Mucosa of descending colon (tissue), 3 donors: ENCODE measurements around the gene DEDD. TPM values are rescaled to one million over a fixed set of nuclear protein-coding genes. Genes with fewer than 3 reads are reported as not detected.

Experiments
- ATAC-seq: fragments of 200-7000 bp; cut with Tn5 transposase; one replicate; pipeline ENCODE4 v1.9.1; 2020; ENCODE audit warnings: mild to moderate bottlenecking, moderate library complexity
- DNase-seq, 3 donors: peaks; one replicate each; pipeline ENCODE4 v3.0.0-alpha.2; 2020
- H3K36me3 ChIP-seq: fragments of 200-600 bp; one replicate; pipeline ENCODE4 v1.8.0; 2021; ENCODE audit warnings: low read depth, mild to moderate bottlenecking
- H3K4me1 ChIP-seq: fragments of 200-600 bp; one replicate; pipeline ENCODE4 v1.8.0; 2021; ENCODE audit warnings: low read depth, mild to moderate bottlenecking
- H3K4me3 ChIP-seq: fragments of 200-600 bp; one replicate; pipeline ENCODE4 v1.8.0; 2021; ENCODE audit warnings: mild to moderate bottlenecking
- H3K9me3 ChIP-seq: fragments of 200-600 bp; one replicate; pipeline ENCODE4 v1.8.0; 2021; ENCODE audit warnings: mild to moderate bottlenecking
- CTCF ChIP-seq: fragments of 200-600 bp; IDR thresholded peaks from one replicate; pipeline ENCODE4 v1.8.0; 2022; ENCODE audit warnings: antibody characterized with exemption, mild to moderate bottlenecking
- intact Hi-C, 2 donors: fragments of 100-400 bp; cut with DNase I in 1 of 2; cut with micrococcal nuclease in 1 of 2; formaldehyde crosslinking; loops; one replicate each; pipeline versions ENCODE4 v1.11.0 to v1.11.1; 2022; cut with DNase I, micrococcal nuclease
- total RNA-seq, 3 donors: library from RNA; stranded (reverse); fragmentation: NEBNext Ultra II Directional in 2 of 3; extraction: Animal tissue kit (Norgen Biotek cat#: 25700) in 2 of 3; gene quantifications; one replicate each; pipeline versions ENCODE4 v1.2.1 to v1.2.4, GENCODE V29; 2021 to 2023
- donor health status: DM: no; HTN: no; CAD: no; lungs with moderate emphysema.
- donor health status: DM: no; HTN: no; CAD: no.
- donor health status: DM: no; HTN: yes; CAD: no.

The DEDD gene
- total RNA-seq, 3 donors from 2014 or later, result 33.3 to 43.0 (median 37.2) TPM

GRCh38 chr1:161095230-161095629 lies 37.2 kb downstream of the DEDD start:
- DNase-seq, result no peak
- TF ChIP-seq CTCF, result no peak
- Histone ChIP-seq H3K9me3 (no peaks in the 10 kb centered on the region), H3K4me3 (no peak overlapping the region), H3K36me3 (no peaks in the 10 kb centered on the region), H3K4me1 (no peaks in the 10 kb centered on the region)
- intact Hi-C loops, result loop anchor here (5.0 to 10.0 kb wide), 3 partner anchors 48 to 100 kb away; partner anchors contain the start of gene USF1 (in 1 of the 2)
- ATAC-seq, result no peak

GRCh38 chr1:161094481-161094880 lies 38.0 kb downstream of the DEDD start:
- Histone ChIP-seq H3K4me1 (peaks cover 5% of the 10 kb centered on the region), H3K4me3 (no peak overlapping the region), H3K9me3 (no peaks in the 10 kb centered on the region), H3K36me3 (no peaks in the 10 kb centered on the region)
- intact Hi-C loops, result loop anchor here in 1 of 2 donors (10.0 kb wide), 1 partner anchor 100 kb away; no protein-coding TSS in a partner anchor
- ATAC-seq (no peak), DNase-seq (no peak)
- no peak for TF ChIP-seq CTCF

- ATAC-seq, result no peak
- Histone ChIP-seq H3K4me1 (peaks cover 5% of the 10 kb centered on the region), H3K9me3 (no peaks in the 10 kb centered on the region), H3K36me3 (no peaks in the 10 kb centered on the region), H3K4me3 (no peak overlapping the region)
- TF ChIP-seq CTCF, result no peak
- DNase-seq, result no peak
- intact Hi-C loops, result loop anchor here in 1 of 2 donors (10.0 kb wide), 1 partner anchor 98 kb away; no protein-coding TSS in a partner anchor
Observed at GRCh38 chr1:161092621-161093028, 39.8 kb downstream of the DEDD start.

- intact Hi-C loops, result loop anchor here in 1 of 2 donors (10.0 kb wide), 1 partner anchor 97 kb away; no protein-coding TSS in a partner anchor
- no peak for ATAC-seq
- Histone ChIP-seq H3K4me1 (peaks cover 5% of the 10 kb centered on the region), H3K4me3 (no peak overlapping the region), H3K9me3 (no peaks in the 10 kb centered on the region), H3K36me3 (no peaks in the 10 kb centered on the region)
- DNase-seq, result no peak
- TF ChIP-seq CTCF, result no peak
Observed at GRCh38 chr1:161091796-161092507, 40.5 kb downstream of the DEDD start.

- no peaks in the 10 kb centered on the region for H3K9me3 ChIP-seq
- intact Hi-C loops, result loop anchor here in 1 of 2 donors (10.0 kb wide), 1 partner anchor 96 kb away; no protein-coding TSS in a partner anchor
- peaks cover 9% of the 10 kb centered on the region for H3K4me1 ChIP-seq
- no peak for ATAC-seq
- H3K36me3 ChIP-seq, result no peaks in the 10 kb centered on the region
- DNase-seq, result no peak
- H3K4me3 ChIP-seq, result no peak overlapping the region
- no peak for TF ChIP-seq CTCF
Observed at GRCh38 chr1:161091093-161091492, 41.4 kb downstream of the DEDD start.
